ENCODE data around the gene XRN1.
"Not testable (repeated sequence)": the region's sequence is repeated elsewhere in the genome, so short reads cannot be mapped to it uniquely, and the experiment has no call there.

The XRN1 gene

GRCh38 chr3:142447852-142448823, at the start of gene XRN1:
Gene XRN1 (minus strand): TSS chr3:142448037. CDS start chr3:142447944, 93 bp downstream.
- peak; percentile 93 for DNase-seq

GRCh38 chr3:142495103-142495502, 47.3 kb upstream of the XRN1 start:
- DNase-seq, result no peak

- no peak for DNase-seq
Measured at GRCh38 chr3:142492184-142492583, 44.3 kb upstream of the XRN1 start.

GRCh38 chr3:142489572-142490323, 41.9 kb upstream of the XRN1 start:
- no peak for DNase-seq

- no peak for DNase-seq
Measured at GRCh38 chr3:142484912-142485435, 37.1 kb upstream of the XRN1 start.

- DNase-seq, result no peak
Measured at GRCh38 chr3:142481196-142481595, 33.4 kb upstream of the XRN1 start.

GRCh38 chr3:142470826-142471225, 23.0 kb upstream of the XRN1 start:
- no peak for DNase-seq

GRCh38 chr3:142468456-142468855, 20.6 kb upstream of the XRN1 start:
- no peak for DNase-seq

- no peak for DNase-seq
Measured at GRCh38 chr3:142467768-142468167, 19.9 kb upstream of the XRN1 start.

- DNase-seq, result no peak
Measured at GRCh38 chr3:142460689-142461088, 12.9 kb upstream of the XRN1 start.

GRCh38 chr3:142459929-142460328, 12.1 kb upstream of the XRN1 start:
- DNase-seq, result no peak

- DNase-seq, result no peak
Measured at GRCh38 chr3:142459096-142459495, 11.3 kb upstream of the XRN1 start.

- DNase-seq, result no peak
Measured at GRCh38 chr3:142450881-142451280, 3.0 kb upstream of the XRN1 start.

GRCh38 chr3:142450189-142450588, 2.4 kb upstream of the XRN1 start:
- DNase-seq, result no peak

GRCh38 chr3:142447301-142447851, 461 bp downstream of the XRN1 start:
- DNase-seq, result peak; percentile 51

GRCh38 chr3:142445816-142446254, 2.0 kb downstream of the XRN1 start:
- DNase-seq, result peak; percentile 21

- DNase-seq, result no peak
Measured at GRCh38 chr3:142444343-142444742, 3.5 kb downstream of the XRN1 start.

GRCh38 chr3:142443060-142443459, 4.8 kb downstream of the XRN1 start:
- DNase-seq, result not testable (repeated sequence)

GRCh38 chr3:142439499-142440220, 8.2 kb downstream of the XRN1 start:
- not testable (repeated sequence) for DNase-seq

- DNase-seq, result not testable (repeated sequence)
Measured at GRCh38 chr3:142438096-142438495, 9.7 kb downstream of the XRN1 start.

GRCh38 chr3:142436951-142437585, 10.8 kb downstream of the XRN1 start:
- DNase-seq, result no peak

- DNase-seq, result no peak
Measured at GRCh38 chr3:142434503-142434902, 13.3 kb downstream of the XRN1 start.
